K562 (cell line): ENCODE measurements around the gene C6orf47. TPM values are rescaled to one million over a fixed set of nuclear protein-coding genes. Genes with fewer than 3 reads are reported as not detected.

Experiments used
- ATAC-seq: fragments of 200-7000 bp; cut with Tn5 transposase; 3 replicates; pipeline ENCODE4 v1.9.1; 2020; ENCODE audit warnings: moderate library complexity
- BruUV-seq: library from RNA; stranded (reverse); fragments of 400-500 nt; replicated peaks from 2 replicates; lab custom pipeline; 2021; lab: Mats Ljungman, UMichigan
- CTCF ChIA-PET: fragments of 300-600 bp; formaldehyde crosslinking; extraction: SDS; loops from one replicate; lab custom pipeline; 2021; ENCODE audit warnings: low intra/inter-chr PET ratio; lab: Yijun Ruan, JAX
- POLR2A ChIA-PET: fragments of 300-600, 350-650 bp; sonication (Branson Sonifier 250); formaldehyde crosslinking; extraction: SDS; loops from one replicate; lab custom pipeline; 2021; ENCODE audit warnings: antibody characterized with exemption, inconsistent platforms; lab: Yijun Ruan, JAX
- DNase-seq, 4 experiments: peaks; one replicate each; pipeline versions ENCODE4 v3.0.0 to v3.0.0-alpha.2; 2011 to 2018; ENCODE audit warnings: low spot score in 3 of 4, mixed read lengths in 3 of 4; ENCODE audit errors: extremely low read depth in 1 of 4
- FAIRE-seq: peaks from 2 replicates; lab custom pipeline; 2011; peaks lifted over from hg19 to GRCh38; lab: Jason Lieb, UNC
- H2AFZ ChIP-seq: 2 replicates; pipeline ENCODE4 v1.6.0; 2011; ENCODE audit warnings: low read depth, low read length, control low read depth, inconsistent platforms
- H3K27ac ChIP-seq: fragments of 200-600 bp; 3 replicates; pipeline ENCODE4 v1.8.0; 2011; ENCODE audit warnings: low read depth, mild to moderate bottlenecking, control low read depth, inconsistent platforms, low read length, moderate library complexity, mixed read lengths; ENCODE audit errors: extremely low read depth
- H3K27me3 ChIP-seq, 2 experiments: fragments of 300-600 bp in 1 of 2; 2 replicates in 1 of 2; 3 replicates in 1 of 2; pipeline versions ENCODE4 v1.6.0 to v1.8.0; 2011; ENCODE audit warnings: inconsistent platforms in 2 of 2, low read length in 2 of 2, mild to moderate bottlenecking in 1 of 2, mixed read lengths in 1 of 2, moderate library complexity in 1 of 2; ENCODE audit not compliant: control insufficient read depth in 2 of 2, insufficient read depth in 2 of 2
- H3K36me3 ChIP-seq: fragments of 300-600 bp; 3 replicates; pipeline ENCODE4 v1.8.0; 2011; ENCODE audit warnings: mild to moderate bottlenecking, low read length, inconsistent platforms; ENCODE audit not compliant: control insufficient read depth, insufficient read depth
- H3K4me1 ChIP-seq, 2 experiments: fragments of 200-600 bp in 1 of 2; replicated peaks in 1 of 2; 2 replicates in 1 of 2; 3 replicates in 1 of 2; pipeline versions ENCODE4 v1.5.1 to v1.8.0; 2011; ENCODE audit warnings: inconsistent platforms in 2 of 2, low read length in 2 of 2, mild to moderate bottlenecking in 1 of 2, mixed read lengths in 1 of 2, moderate library complexity in 1 of 2; ENCODE audit not compliant: control insufficient read depth in 2 of 2, insufficient read depth in 2 of 2
- H3K4me2 ChIP-seq: 2 replicates; pipeline ENCODE4 v1.6.1; 2011; ENCODE audit warnings: low read length, control low read depth, inconsistent platforms, mixed read lengths; ENCODE audit not compliant: insufficient read depth
- H3K4me3 ChIP-seq: fragments of 200-600 bp; sonication (generic), shearing (Covaris generic); 2 replicates; pipeline ENCODE4 v1.5.1; 2016; ENCODE audit warnings: control low read depth, inconsistent platforms
- H3K79me2 ChIP-seq: fragments of 200-600 bp; 3 replicates; pipeline ENCODE4 v1.8.0; 2011; ENCODE audit warnings: low read length, inconsistent platforms; ENCODE audit not compliant: control insufficient read depth, insufficient read depth
- H3K9ac ChIP-seq, 2 experiments: 2 replicates each; pipeline versions ENCODE4 v1.6.0 to v1.6.1; 2011; ENCODE audit warnings: low read depth in 2 of 2, low read length in 2 of 2, control low read depth in 1 of 2, inconsistent platforms in 1 of 2, mild to moderate bottlenecking in 1 of 2, mixed read lengths in 1 of 2; ENCODE audit not compliant: insufficient read depth in 1 of 2
- H3K9me1 ChIP-seq: one replicate; pipeline ENCODE4 v1.6.0; 2011; ENCODE audit warnings: inconsistent platforms, mild to moderate bottlenecking, low read length, moderate library complexity; ENCODE audit not compliant: control insufficient read depth, insufficient read depth
- H3K9me3 ChIP-seq: replicated peaks from 2 replicates; pipeline ENCODE4 v1.5.1; 2011; ENCODE audit warnings: low read depth, low read length, inconsistent platforms; ENCODE audit not compliant: control insufficient read depth, insufficient read depth
- H4K20me1 ChIP-seq: replicated peaks from 2 replicates; pipeline ENCODE4 v1.6.1; 2011; ENCODE audit warnings: low read length, inconsistent platforms, mixed read lengths; ENCODE audit not compliant: control insufficient read depth, insufficient read depth
- BRCA1 ChIP-seq, 2 experiments: fragments of 450-650 bp in 1 of 2; sonication (generic) in 1 of 2; formaldehyde crosslinking in 1 of 2; IDR thresholded peaks; 2 replicates each; pipeline versions ENCODE4 v1.5.0 to v1.6.1; 2017 to 2020; ENCODE audit warnings: mild to moderate bottlenecking in 1 of 2, missing genetic modification reagents in 1 of 2
- E2F3 ChIP-seq: fragments of 250-450 bp; sonication (Bioruptor Pico); IDR thresholded peaks from 2 replicates; pipeline ENCODE4 v1.4.0; 2020; ENCODE audit warnings: mild to moderate bottlenecking
- E2F8 ChIP-seq: fragments of 450-650 bp; IDR thresholded peaks from 2 replicates; pipeline ENCODE4 v1.7.1; 2018; ENCODE audit warnings: mild to moderate bottlenecking, low read depth; ENCODE audit not compliant: partially characterized antibody
- HLTF ChIP-seq: fragments of 450-650 bp; IDR thresholded peaks from 2 replicates; pipeline ENCODE4 v1.6.1; 2016
- RBM39 ChIP-seq: fragments of 200-400 bp; formaldehyde crosslinking; optimal IDR thresholded peaks from 2 replicates; pipeline ENCODE3; 2018; ENCODE audit warnings: low read depth, low read length
- SRSF7 ChIP-seq: fragments of 200-400 bp; formaldehyde crosslinking; optimal IDR thresholded peaks from 2 replicates; pipeline ENCODE3; 2017; ENCODE audit warnings: mild to moderate bottlenecking, low read depth, low read length
- ZBTB33 ChIP-seq: sonication (generic); formaldehyde crosslinking; IDR thresholded peaks from 2 replicates; pipeline ENCODE4 v1.8.1; 2023; ENCODE audit warnings: mild to moderate bottlenecking, missing genetic modification reagents
- ZBTB7A ChIP-seq: IDR thresholded peaks from 2 replicates; pipeline ENCODE4 v1.6.1; 2011; ENCODE audit warnings: low read depth, mild to moderate bottlenecking, low read length, moderate library complexity, borderline replicate concordance; ENCODE audit not compliant: control insufficient read depth
- ZC3H11A ChIP-seq: IDR thresholded peaks from 2 replicates; pipeline ENCODE4 v1.6.1; 2012; ENCODE audit warnings: low read depth, low read length, improper control_type of control experiment
- ZNF140 ChIP-seq: fragments of 250-450 bp; sonication (Bioruptor Pico); IDR thresholded peaks from 2 replicates; pipeline ENCODE4 v1.8.0; 2021; ENCODE audit warnings: moderate library complexity, mild to moderate bottlenecking, inconsistent platforms
- WGBS: fragments of 100-300 bp; shearing (Covaris generic); methylation state at CpG from one replicate; pipeline ENCODE4 v1.1.6; 2016; ENCODE audit warnings: low coverage, mixed read lengths; ENCODE audit not compliant: insufficient coverage; ENCODE audit errors: missing lambda C conversion rate; 5-methylcytosine and 5-hydroxymethylcytosine counted together
- in situ Hi-C: fragments of 300-500 bp; cut with MboI; formaldehyde crosslinking; loops from 4 replicates; pipeline ENCODE4 v1.15.0; 2018; ENCODE audit warnings: inconsistent platforms, mixed read lengths
- intact Hi-C: fragments of 100-400 bp; cut with micrococcal nuclease; formaldehyde crosslinking; loops from 2 replicates; pipeline ENCODE4 v1.14.2; 2022
- polyA plus RNA-seq, 8 experiments: library from polyadenylated mRNA; depleted of rRNA in 4 of 8; stranded (reverse) in 5 of 8; unstranded in 3 of 8; fragments of >200 nt; fragmentation: Nextera tagmentation in 2 of 8; fragmentation: Illumina TruSeq in 1 of 8; extraction: Ambion mirVana in 2 of 8; extraction: Trizol in 1 of 8; gene quantifications; 2 replicates each; pipeline versions ENCODE4 v1.2.1 to v1.2.3, GENCODE V29; 2011 to 2014; ENCODE audit warnings: inconsistent platforms in 1 of 8, missing spikeins in 1 of 8
- total RNA-seq, 7 experiments: library from RNA; depleted of rRNA in 6 of 7; stranded (reverse); fragments of >200 nt in 6 of 7; fragmentation: Illumina TruSeq in 2 of 7; extraction: Trizol in 2 of 7; gene quantifications; 2 replicates each; pipeline versions ENCODE4 v1.2.1 to v1.2.3, GENCODE V29; 2011 to 2021; ENCODE audit warnings: low replicate concordance in 1 of 7
- TF ChIP-seq, protein P1 (sequence below), 2 experiments: fragments of 450-650 bp in 1 of 2; sonication (generic) in 1 of 2; formaldehyde crosslinking in 1 of 2; IDR thresholded peaks in 1 of 2; conservative IDR thresholded peaks in 1 of 2; 2 replicates each; pipeline versions ENCODE4 v1.6.1 to v1.8.1; 2016 to 2023; ENCODE audit warnings: mild to moderate bottlenecking in 2 of 2, moderate library complexity in 2 of 2, inconsistent platforms in 1 of 2, missing genetic modification reagents in 1 of 2
- TF ChIP-seq, protein P2 (sequence below): fragments of 450-650 bp; IDR thresholded peaks from 2 replicates; pipeline ENCODE4 v1.7.0; 2016; ENCODE audit warnings: borderline replicate concordance

C6orf47 gene
- total and polyA plus RNA-seq, 9 of the 15 experiments (the other 6 are each of a cell fraction or from before 2014, with no cell fraction given), result 0.14 to 43.8 (median 27.0) TPM

- no peak overlapping the region for H3K4me2 ChIP-seq
- H3K9me1 ChIP-seq, result no peaks in the 10 kb centered on the region
- H3K4me3 ChIP-seq, result no peak overlapping the region
- intact Hi-C loops, result loop anchor here (2.0 kb wide), 2 partner anchors 134 to 182 kb away; partner anchors contain the start of genes ATP6V1G2, NEU1 and NFKBIL1
- H3K9me3 ChIP-seq, result no peaks in the 10 kb centered on the region
- FAIRE-seq (no peak), ATAC-seq (no peak), DNase-seq (peak in 1 of 4 experiments; percentile 62)
- 83% methylated on average over 28 of the region's 40 CpGs for WGBS
- H3K27me3 ChIP-seq, result no peaks in the 10 kb centered on the region
- H3K9ac ChIP-seq, result no peak overlapping the region
- CTCF ChIA-PET, result interaction anchor here (0.6 to 3.0 kb wide), 10 partner anchors 37 to 1140 kb away, joined by 3 to 35 read pairs (median 4); partner anchors contain the start of gene NEU1
- POLR2A ChIA-PET, result interaction anchor here (1.4 kb wide), 1 partner anchor 11 kb away, joined by 7 read pairs; no protein-coding TSS in a partner anchor
- no peak overlapping the region for H3K27ac ChIP-seq
- no peaks in the 10 kb centered on the region; the same call in 2 of the 3 replicates for H3K79me2 ChIP-seq
- no TSS peak for BruUV-seq
- no peaks in the 10 kb centered on the region for H4K20me1 ChIP-seq
- H3K4me1 ChIP-seq, result peaks cover 11 to 25% of the 10 kb centered on the region in 2 experiments
- in situ Hi-C loops, result no loop called here
- peaks cover 13% of the 10 kb centered on the region; the same call in 2 of the 3 replicates for H3K36me3 ChIP-seq
- no peak overlapping the region for H2AFZ ChIP-seq
- TF ChIP-seq ZBTB33 (peak; percentile 86), SRSF7 (peak; percentile 80), HLTF (0 out of 2 replicates have a peak, but pooled peaks have one; percentile 62), E2F3 (CRISPR knock-in tag) (no peak), ZC3H11A (no peak), ZNF140 (CRISPR knock-in tag) (no peak), ZBTB7A (0 out of 2 replicates have a peak, but pooled peaks have one; percentile 45), RBM39 (no peak), E2F8 (peak; percentile 7), BRCA1 (IDR thresholded peaks at IDR 0.05) (no peak), BRCA1 (CRISPR knock-in tag; IDR thresholded peaks at IDR 0.05) (0 out of 2 replicates have a peak, but pooled peaks have one; percentile 43)
- TF ChIP-seq, protein P1, sequence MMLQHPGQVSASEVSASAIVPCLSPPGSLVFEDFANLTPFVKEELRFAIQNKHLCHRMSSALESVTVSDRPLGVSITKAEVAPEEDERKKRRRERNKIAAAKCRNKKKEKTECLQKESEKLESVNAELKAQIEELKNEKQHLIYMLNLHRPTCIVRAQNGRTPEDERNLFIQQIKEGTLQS (IDR thresholded peaks at IDR 0.05), result no peak; the same call in 1 of the 2 replicates
- TF ChIP-seq, protein P1 (CRISPR knock-in tag; conservative IDR thresholded peaks at IDR 0.05), result no peak
- TF ChIP-seq, protein P2, sequence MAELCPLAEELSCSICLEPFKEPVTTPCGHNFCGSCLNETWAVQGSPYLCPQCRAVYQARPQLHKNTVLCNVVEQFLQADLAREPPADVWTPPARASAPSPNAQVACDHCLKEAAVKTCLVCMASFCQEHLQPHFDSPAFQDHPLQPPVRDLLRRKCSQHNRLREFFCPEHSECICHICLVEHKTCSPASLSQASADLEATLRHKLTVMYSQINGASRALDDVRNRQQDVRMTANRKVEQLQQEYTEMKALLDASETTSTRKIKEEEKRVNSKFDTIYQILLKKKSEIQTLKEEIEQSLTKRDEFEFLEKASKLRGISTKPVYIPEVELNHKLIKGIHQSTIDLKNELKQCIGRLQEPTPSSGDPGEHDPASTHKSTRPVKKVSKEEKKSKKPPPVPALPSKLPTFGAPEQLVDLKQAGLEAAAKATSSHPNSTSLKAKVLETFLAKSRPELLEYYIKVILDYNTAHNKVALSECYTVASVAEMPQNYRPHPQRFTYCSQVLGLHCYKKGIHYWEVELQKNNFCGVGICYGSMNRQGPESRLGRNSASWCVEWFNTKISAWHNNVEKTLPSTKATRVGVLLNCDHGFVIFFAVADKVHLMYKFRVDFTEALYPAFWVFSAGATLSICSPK, result 0 out of 2 replicates have a peak, but pooled peaks have one; percentile 28
Measured at GRCh38 chr6:31681135-31681671, 20.6 kb upstream of the C6orf47 start.
